Osteoblast (primary cell): ENCODE data around the gene COL23A1. TPM values are rescaled to one million over a fixed set of nuclear protein-coding genes. Genes with fewer than 3 reads are reported as not detected.

Experiments
- DNase-seq: peaks from one replicate; pipeline ENCODE4 v3.0.0; 2011; ENCODE audit warnings: low spot score, mixed read lengths; ENCODE audit not compliant: insufficient read length; ENCODE audit errors: missing footprints
- H2AFZ ChIP-seq: 2 replicates; pipeline ENCODE4 v1.6.0; 2011; ENCODE audit warnings: mild to moderate bottlenecking, low read length
- H3K27ac ChIP-seq: 2 replicates; pipeline ENCODE4 v1.5.1; 2011; ENCODE audit warnings: mild to moderate bottlenecking, low read depth, low read length, moderate library complexity
- H3K27me3 ChIP-seq: 2 replicates; pipeline ENCODE4 v1.6.0; 2012; ENCODE audit warnings: mild to moderate bottlenecking, control low read depth, inconsistent platforms, low read length, moderate library complexity; ENCODE audit not compliant: insufficient read depth
- H3K36me3 ChIP-seq: 2 replicates; pipeline ENCODE4 v1.5.1; 2011; ENCODE audit warnings: mild to moderate bottlenecking, low read length, control low read depth, moderate library complexity; ENCODE audit not compliant: insufficient read depth
- H3K4me1 ChIP-seq: 2 replicates; pipeline ENCODE4 v1.5.1; 2011; ENCODE audit warnings: mild to moderate bottlenecking, low read length, control low read depth, moderate library complexity; ENCODE audit not compliant: insufficient read depth
- H3K4me2 ChIP-seq: 2 replicates; pipeline ENCODE4 v1.6.0; 2011; ENCODE audit warnings: mild to moderate bottlenecking, low read length; ENCODE audit not compliant: insufficient read depth
- H3K4me3 ChIP-seq: fragments of 200-600 bp; sonication (generic); 3 replicates; pipeline ENCODE4 v1.5.1; 2012; ENCODE audit warnings: mild to moderate bottlenecking, low read length, inconsistent platforms; ENCODE audit not compliant: insufficient read depth
- H3K79me2 ChIP-seq: 2 replicates; pipeline ENCODE4 v1.6.0; 2012; ENCODE audit warnings: mild to moderate bottlenecking, low read length, control low read depth, inconsistent platforms; ENCODE audit not compliant: insufficient read depth
- H3K9me3 ChIP-seq: 2 replicates; pipeline ENCODE4 v1.5.1; 2011; ENCODE audit warnings: low read depth, low read length, control low read depth
- H4K20me1 ChIP-seq: 2 replicates; pipeline ENCODE4 v1.6.0; 2012; ENCODE audit warnings: mild to moderate bottlenecking, low read length, control low read depth; ENCODE audit not compliant: insufficient read depth
- CTCF ChIP-seq: IDR thresholded peaks from 2 replicates; pipeline ENCODE4 v1.5.1; 2011; ENCODE audit warnings: mild to moderate bottlenecking, low read depth, low read length, moderate library complexity; ENCODE audit errors: extremely low read depth
- total RNA-seq: library from RNA; depleted of rRNA; stranded (reverse); fragments of >200 nt; gene quantifications from 2 replicates; pipeline ENCODE4 v1.2.3, GENCODE V29; 2012

Gene COL23A1
- total RNA-seq, 1 donor = under 0.01 TPM

- Histone ChIP-seq H3K4me1 (no peaks in the 10 kb centered on the region), H2AFZ (no peak overlapping the region), H4K20me1 (no peaks in the 10 kb centered on the region), H3K36me3 (no peaks in the 10 kb centered on the region), H3K79me2 (no peaks in the 10 kb centered on the region), H3K4me3 (no peak overlapping the region), H3K27ac (no peak overlapping the region), H3K4me2 (no peak overlapping the region), H3K9me3 (no peaks in the 10 kb centered on the region), H3K27me3 (no peaks in the 10 kb centered on the region)
- no peak for DNase-seq
- no peak for TF ChIP-seq CTCF
Measured at GRCh38 chr5:178486239-178486641, 104.0 kb downstream of the COL23A1 start.

- Histone ChIP-seq H3K79me2 (no peaks in the 10 kb centered on the region), H3K27ac (no peak overlapping the region), H3K4me3 (no peak overlapping the region), H3K27me3 (no peaks in the 10 kb centered on the region), H3K36me3 (no peaks in the 10 kb centered on the region), H2AFZ (no peak overlapping the region), H3K4me1 (no peaks in the 10 kb centered on the region), H4K20me1 (no peaks in the 10 kb centered on the region), H3K9me3 (no peaks in the 10 kb centered on the region), H3K4me2 (no peak overlapping the region)
- no peak for DNase-seq
- no peak for TF ChIP-seq CTCF
Measured at GRCh38 chr5:178483620-178484019, 106.6 kb downstream of the COL23A1 start.

DNA sequence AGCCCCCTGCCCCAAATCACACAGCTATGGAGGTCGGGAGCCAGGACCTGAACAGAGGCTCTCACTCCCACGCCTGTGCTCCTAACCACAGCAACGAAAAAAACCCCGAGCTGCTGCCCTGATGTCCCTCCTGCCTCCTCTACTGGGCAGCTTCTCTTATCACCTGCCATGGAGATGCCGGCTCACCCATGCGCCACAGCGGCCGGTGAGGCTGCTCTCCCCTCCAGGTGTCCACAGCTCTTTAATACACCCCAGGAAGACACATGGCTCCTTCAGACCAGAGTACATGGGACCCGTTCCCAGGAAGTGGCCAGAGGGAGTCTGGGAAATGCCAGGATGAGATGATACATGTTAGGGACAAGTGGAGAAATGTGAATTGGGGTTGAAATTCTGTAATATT, 110.9 kb downstream of the COL23A1 start:
- Histone ChIP-seq H3K4me3 (no peak overlapping the region), H3K27me3 (no peaks in the 10 kb centered on the region), H4K20me1 (no peaks in the 10 kb centered on the region), H2AFZ (no peak overlapping the region), H3K79me2 (no peaks in the 10 kb centered on the region), H3K4me2 (no peak overlapping the region), H3K9me3 (no peaks in the 10 kb centered on the region), H3K4me1 (no peaks in the 10 kb centered on the region), H3K27ac (no peak overlapping the region), H3K36me3 (no peaks in the 10 kb centered on the region)
- TF ChIP-seq CTCF = no peak
- DNase-seq = no peak

DNA sequence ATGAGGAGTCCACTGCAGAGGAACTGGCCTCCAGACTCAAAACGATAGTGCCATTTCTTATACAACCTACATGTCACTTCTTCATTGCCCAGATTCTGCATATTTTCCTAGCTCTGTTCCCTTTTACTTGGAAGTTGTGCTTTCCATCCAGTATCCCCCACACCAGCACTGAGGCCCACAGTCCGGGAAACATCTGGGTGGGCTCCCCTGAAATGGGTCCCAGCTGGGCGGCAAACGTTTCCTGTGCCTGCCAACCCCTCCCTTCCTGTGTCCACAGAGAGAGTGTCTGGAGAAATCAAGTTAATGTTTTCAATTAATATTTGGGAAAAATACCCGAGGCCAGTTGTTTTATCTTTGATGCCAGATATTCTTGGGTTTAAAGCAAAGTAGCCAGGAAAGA, 111.8 kb downstream of the COL23A1 start:
- Histone ChIP-seq H3K4me2 (no peak overlapping the region), H3K79me2 (no peaks in the 10 kb centered on the region), H3K27ac (no peak overlapping the region), H3K4me1 (no peaks in the 10 kb centered on the region), H3K4me3 (no peak overlapping the region), H2AFZ (no peak overlapping the region), H3K27me3 (no peaks in the 10 kb centered on the region), H3K36me3 (no peaks in the 10 kb centered on the region), H3K9me3 (no peaks in the 10 kb centered on the region), H4K20me1 (no peaks in the 10 kb centered on the region)
- no peak for DNase-seq
- no peak for TF ChIP-seq CTCF
